HL-60 (cell line): ENCODE data around the gene OSBP2.

Experiments used
- DNase-seq, 2 experiments: peaks; one replicate each; pipeline ENCODE4 v3.0.0-alpha.2; 2010 to 2020; ENCODE audit warnings: low read depth in 1 of 2, low spot score in 1 of 2
- H3K27ac ChIP-seq: fragments of 250-450 bp; sonication (Bioruptor Pico); replicated peaks from 2 replicates; pipeline ENCODE4 v1.5.1; 2020; ENCODE audit warnings: mild to moderate bottlenecking, moderate library complexity
- H3K27me3 ChIP-seq: fragments of 250-450 bp; sonication (Bioruptor Pico); 2 replicates; pipeline ENCODE4 v1.5.1; 2021; ENCODE audit warnings: mild to moderate bottlenecking, moderate library complexity; ENCODE audit not compliant: insufficient read depth, poor library complexity, severe bottlenecking
- H3K4me3 ChIP-seq: replicated peaks from 2 replicates; pipeline ENCODE4 v1.5.1; 2011; ENCODE audit warnings: mild to moderate bottlenecking, control low read depth, low read length; ENCODE audit not compliant: insufficient read depth
- CTCF ChIP-seq: IDR thresholded peaks from one replicate; pipeline ENCODE4 v1.5.1; 2011; ENCODE audit warnings: low read length, control low read depth, inconsistent platforms; ENCODE audit not compliant: insufficient read depth
- GABPA ChIP-seq: IDR thresholded peaks from 2 replicates; pipeline ENCODE4 v1.6.1; 2012; ENCODE audit warnings: low read depth
- POLR2AphosphoS5 ChIP-seq: IDR thresholded peaks from 2 replicates; pipeline ENCODE4 v1.6.1; 2012; ENCODE audit warnings: low read depth
- REST ChIP-seq: IDR thresholded peaks from 2 replicates; pipeline ENCODE4 v1.6.1; 2012; ENCODE audit warnings: low read depth; ENCODE audit not compliant: insufficient replicate concordance
- SPI1 ChIP-seq: IDR thresholded peaks from 2 replicates; pipeline ENCODE4 v1.6.1; 2012; ENCODE audit warnings: low read depth, mild to moderate bottlenecking, borderline replicate concordance

Gene OSBP2

GRCh38 chr22:30875481-30876215 lies 181.0 kb downstream of the OSBP2 start:
- no peaks in the 10 kb centered on the region for H3K27me3 ChIP-seq
- no peak for TF ChIP-seq REST
- no peak for TF ChIP-seq CTCF
- no peak for TF ChIP-seq SPI1
- no peak for TF ChIP-seq GABPA
- no peak for TF ChIP-seq POLR2AphosphoS5
- DNase-seq = no peak
- no peak overlapping the region for H3K27ac ChIP-seq
- H3K4me3 ChIP-seq = no peak overlapping the region

DNA sequence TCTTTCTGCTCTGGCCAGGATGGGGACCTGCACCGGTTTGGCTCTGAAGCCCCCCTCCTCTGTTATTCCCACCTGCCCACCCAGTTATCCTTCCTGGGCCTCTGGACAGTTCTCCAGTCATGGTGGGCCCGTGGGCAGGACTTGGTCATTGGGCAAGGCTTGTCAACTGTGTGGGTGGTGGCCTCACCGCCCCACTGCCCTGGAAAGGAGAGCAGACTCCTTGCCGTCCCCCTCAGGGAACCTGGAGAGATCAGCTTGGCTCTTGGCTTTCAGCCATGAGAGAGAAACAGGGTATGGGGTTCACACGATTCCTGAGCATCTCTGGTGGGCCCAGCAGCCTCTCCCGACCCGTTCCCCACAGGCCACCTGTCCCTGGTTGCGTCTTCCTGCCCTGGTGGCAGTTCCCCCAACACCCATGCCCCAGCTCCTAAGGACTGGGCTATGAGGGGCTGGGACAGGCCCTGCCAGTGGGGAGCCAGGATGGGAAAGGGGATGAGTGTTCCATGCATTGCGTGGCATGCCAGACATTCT lies 181.6 kb downstream of the OSBP2 start:
- H3K27ac ChIP-seq = no peak overlapping the region
- no peak overlapping the region for H3K4me3 ChIP-seq
- TF ChIP-seq REST (no peak), CTCF (no peak), POLR2AphosphoS5 (no peak), SPI1 (no peak)
- DNase-seq = no peak
- H3K27me3 ChIP-seq = no peaks in the 10 kb centered on the region

GRCh38 chr22:30876915-30877553 lies 182.4 kb downstream of the OSBP2 start:
- no peak for DNase-seq
- no peak for TF ChIP-seq SPI1
- TF ChIP-seq POLR2AphosphoS5 = no peak
- TF ChIP-seq CTCF = no peak
- no peak for TF ChIP-seq REST
- TF ChIP-seq GABPA = no peak
- no peaks in the 10 kb centered on the region for H3K27me3 ChIP-seq
- no peak overlapping the region for H3K4me3 ChIP-seq
- no peak overlapping the region for H3K27ac ChIP-seq
